HG03571 (cell line): ENCODE results near the gene SLC45A1.
"Not testable (repeated sequence)": the region's sequence is repeated elsewhere in the genome, so short reads cannot be mapped to it uniquely, and the experiment has no call there.

Experiments
- ATAC-seq: cut with Tn5 transposase; IDR thresholded peaks from one replicate; pipeline ENCODE4 v1.9.1; 2021; ENCODE audit not compliant: unreplicated experiment

Gene SLC45A1

GRCh38 chr1:8317647-8318381 lies at the start of gene SLC45A1:
Gene SLC45A1 (plus strand): TSS chr1:8318114. CDS start chr1:8324330, 6,216 bp downstream.
- ATAC-seq: no peak

- no peak for ATAC-seq
Measured at GRCh38 chr1:8273036-8273435, 44.9 kb upstream of the SLC45A1 start.

- ATAC-seq: no peak
Measured at GRCh38 chr1:8274352-8274751, 43.6 kb upstream of the SLC45A1 start.

- no peak for ATAC-seq
Measured at GRCh38 chr1:8276173-8276914, 41.6 kb upstream of the SLC45A1 start.

- ATAC-seq: no peak
Measured at GRCh38 chr1:8276932-8277331, 41.0 kb upstream of the SLC45A1 start.

- not testable (repeated sequence) for ATAC-seq
Measured at GRCh38 chr1:8278677-8279076, 39.2 kb upstream of the SLC45A1 start.

- ATAC-seq: no peak
Measured at GRCh38 chr1:8281843-8282509, 35.9 kb upstream of the SLC45A1 start.

- peak; percentile 95 for ATAC-seq
Measured at GRCh38 chr1:8283058-8283884, 34.6 kb upstream of the SLC45A1 start.

- no peak for ATAC-seq
Measured at GRCh38 chr1:8284127-8284526, 33.8 kb upstream of the SLC45A1 start.

GRCh38 chr1:8285103-8285502 lies 32.8 kb upstream of the SLC45A1 start:
- no peak for ATAC-seq

GRCh38 chr1:8285965-8286364 lies 31.9 kb upstream of the SLC45A1 start:
- no peak for ATAC-seq

- ATAC-seq: no peak
Measured at GRCh38 chr1:8293118-8293517, 24.8 kb upstream of the SLC45A1 start.

- no peak for ATAC-seq
Measured at GRCh38 chr1:8293641-8294169, 24.2 kb upstream of the SLC45A1 start.

- no peak for ATAC-seq
Measured at GRCh38 chr1:8294170-8294697, 23.7 kb upstream of the SLC45A1 start.

- ATAC-seq: no peak
Measured at GRCh38 chr1:8297245-8297644, 20.7 kb upstream of the SLC45A1 start.

- ATAC-seq: no peak
Measured at GRCh38 chr1:8299963-8300362, 18.0 kb upstream of the SLC45A1 start.

GRCh38 chr1:8302081-8302956 lies 15.6 kb upstream of the SLC45A1 start:
- no peak for ATAC-seq

- no peak for ATAC-seq
Measured at GRCh38 chr1:8303141-8303540, 14.8 kb upstream of the SLC45A1 start.

- no peak for ATAC-seq
Measured at GRCh38 chr1:8303876-8304275, 14.0 kb upstream of the SLC45A1 start.

- ATAC-seq: no peak
Measured at GRCh38 chr1:8307628-8308027, 10.3 kb upstream of the SLC45A1 start.
